H9 (cell line): ENCODE data around the gene AATK. TPM values are rescaled to one million over a fixed set of nuclear protein-coding genes. Genes with fewer than 3 reads are reported as not detected.

ENCODE experiments used
- DNase-seq: peaks from one replicate; pipeline ENCODE4 v3.0.0-alpha.2; 2017
- H2AFZ ChIP-seq: one replicate; pipeline ENCODE4 v1.6.1; 2013; ENCODE audit warnings: mild to moderate bottlenecking, low read length, control low read depth, moderate library complexity
- H2AK5ac ChIP-seq: 2 replicates; pipeline ENCODE4 v1.6.1; 2013; ENCODE audit warnings: low read length, control low read depth, mixed read lengths; ENCODE audit not compliant: insufficient read length
- H2BK120ac ChIP-seq: one replicate; pipeline ENCODE4 v1.6.1; 2013; ENCODE audit warnings: low read depth, mild to moderate bottlenecking, low read length, control low read depth, inconsistent platforms; ENCODE audit not compliant: poor library complexity, severe bottlenecking
- H2BK12ac ChIP-seq: 2 replicates; pipeline ENCODE4 v1.6.1; 2013; ENCODE audit warnings: low read length, control low read depth, mixed read lengths, low read depth; ENCODE audit not compliant: insufficient read length
- H2BK15ac ChIP-seq: 2 replicates; pipeline ENCODE4 v1.6.1; 2013; ENCODE audit warnings: low read depth, low read length, control low read depth
- H2BK20ac ChIP-seq: one replicate; pipeline ENCODE4 v1.6.1; 2013; ENCODE audit warnings: low read depth, mild to moderate bottlenecking, low read length, control low read depth, inconsistent platforms; ENCODE audit not compliant: poor library complexity, severe bottlenecking
- H2BK5ac ChIP-seq: 2 replicates; pipeline ENCODE4 v1.6.1; 2013; ENCODE audit warnings: low read length, control low read depth, mixed read lengths; ENCODE audit not compliant: insufficient read length
- H3K14ac ChIP-seq: 2 replicates; pipeline ENCODE4 v1.6.1; 2013; ENCODE audit warnings: low read length, control low read depth; ENCODE audit not compliant: insufficient read depth
- H3K18ac ChIP-seq: 2 replicates; pipeline ENCODE4 v1.6.1; 2013; ENCODE audit warnings: low read depth, mild to moderate bottlenecking, mixed read lengths, low read length, control low read depth; ENCODE audit not compliant: insufficient read length
- H3K23ac ChIP-seq: 2 replicates; pipeline ENCODE4 v1.6.1; 2013; ENCODE audit warnings: low read length, control low read depth, mixed read lengths, low read depth; ENCODE audit not compliant: insufficient read length
- H3K23me2 ChIP-seq: 2 replicates; pipeline ENCODE4 v1.6.1; 2013; ENCODE audit warnings: low read depth, mild to moderate bottlenecking, mixed read lengths, low read length, control low read depth; ENCODE audit not compliant: insufficient read length, poor library complexity, severe bottlenecking
- H3K27ac ChIP-seq: 2 replicates; pipeline ENCODE4 v1.5.1; 2013; ENCODE audit warnings: low read length, control low read depth, mixed read lengths, low read depth; ENCODE audit not compliant: insufficient read length
- H3K27me3 ChIP-seq: 2 replicates; pipeline ENCODE4 v1.6.1; 2013; ENCODE audit warnings: low read length, control low read depth, inconsistent platforms; ENCODE audit not compliant: insufficient read depth
- H3K4ac ChIP-seq: 2 replicates; pipeline ENCODE4 v1.6.1; 2013; ENCODE audit warnings: low read depth, mild to moderate bottlenecking, control low read depth, inconsistent platforms, low read length, moderate library complexity
- H3K4me1 ChIP-seq: 2 replicates; pipeline ENCODE4 v1.6.1; 2013; ENCODE audit warnings: low read length, control low read depth, inconsistent platforms; ENCODE audit not compliant: insufficient read depth
- H3K4me2 ChIP-seq: 2 replicates; pipeline ENCODE4 v1.6.1; 2013; ENCODE audit warnings: low read length, control low read depth, mixed read lengths; ENCODE audit not compliant: insufficient read length, insufficient read depth
- H3K56ac ChIP-seq: 2 replicates; pipeline ENCODE4 v1.6.1; 2013; ENCODE audit warnings: low read depth, mild to moderate bottlenecking, mixed read lengths, low read length, control low read depth; ENCODE audit not compliant: insufficient read length
- H3K79me1 ChIP-seq: 2 replicates; pipeline ENCODE4 v1.6.1; 2013; ENCODE audit warnings: low read depth, mild to moderate bottlenecking, moderate library complexity, low read length, control low read depth, inconsistent platforms; ENCODE audit not compliant: insufficient read depth, poor library complexity, severe bottlenecking
- H3K79me2 ChIP-seq: 2 replicates; pipeline ENCODE4 v1.6.1; 2013; ENCODE audit warnings: low read length, control low read depth, inconsistent platforms; ENCODE audit not compliant: insufficient read depth
- H3K9ac ChIP-seq: 2 replicates; pipeline ENCODE4 v1.6.1; 2013; ENCODE audit warnings: low read length, control low read depth, mixed read lengths; ENCODE audit not compliant: insufficient read length; ENCODE audit errors: extremely low read depth
- H3K9me3 ChIP-seq: one replicate; pipeline ENCODE4 v1.6.1; 2013; ENCODE audit warnings: low read depth, low read length, inconsistent platforms; ENCODE audit not compliant: control insufficient read depth
- H3T11ph ChIP-seq: one replicate; pipeline ENCODE4 v1.6.1; 2013; ENCODE audit warnings: mild to moderate bottlenecking, low read length, control low read depth, inconsistent platforms
- H4K20me1 ChIP-seq: one replicate; pipeline ENCODE4 v1.6.1; 2013; ENCODE audit not compliant: control insufficient read depth, insufficient read length, insufficient read depth
- H4K5ac ChIP-seq: 2 replicates; pipeline ENCODE4 v1.6.1; 2013; ENCODE audit warnings: low read depth, mild to moderate bottlenecking, mixed read lengths, low read length, control low read depth; ENCODE audit not compliant: insufficient read length
- H4K8ac ChIP-seq: replicated peaks from 2 replicates; pipeline ENCODE4 v1.6.1; 2013; ENCODE audit warnings: low read length, control low read depth, mixed read lengths, low read depth; ENCODE audit not compliant: insufficient read length
- H4K91ac ChIP-seq: 2 replicates; pipeline ENCODE4 v1.6.1; 2013; ENCODE audit warnings: low read depth, mild to moderate bottlenecking, moderate library complexity, mixed read lengths, low read length, control low read depth; ENCODE audit not compliant: insufficient read length
- H3K27ac Mint-ChIP-seq, 3 experiments: 2 replicates in 2 of 3; 3 replicates in 1 of 3; pipeline ENCODE4 v1.8.0; 2020 to 2021; ENCODE audit warnings: mixed read lengths in 3 of 3, mild to moderate bottlenecking in 1 of 3, moderate library complexity in 1 of 3
- H3K27me3 Mint-ChIP-seq: 2 replicates; pipeline ENCODE4 v1.8.0; 2021; ENCODE audit warnings: low read depth, mild to moderate bottlenecking, moderate library complexity, mixed read lengths
- H3K36me3 Mint-ChIP-seq, 3 experiments: 2 replicates in 2 of 3; 3 replicates in 1 of 3; pipeline ENCODE4 v1.8.0; 2020 to 2021; ENCODE audit warnings: low read depth in 3 of 3, mixed read lengths in 3 of 3; ENCODE audit not compliant: insufficient read depth in 1 of 3
- H3K4me1 Mint-ChIP-seq, 2 experiments: 2 replicates each; pipeline ENCODE4 v1.8.0; 2020; ENCODE audit warnings: mixed read lengths in 2 of 2
- H3K4me3 Mint-ChIP-seq, 2 experiments: 2 replicates in 1 of 2; 3 replicates in 1 of 2; pipeline ENCODE4 v1.8.0; 2020 to 2021; ENCODE audit warnings: mild to moderate bottlenecking in 2 of 2, mixed read lengths in 2 of 2, moderate library complexity in 1 of 2
- H3K9me3 Mint-ChIP-seq, 2 experiments: 2 replicates in 1 of 2; 3 replicates in 1 of 2; pipeline ENCODE4 v1.8.0; 2020; ENCODE audit warnings: mild to moderate bottlenecking in 2 of 2, mixed read lengths in 2 of 2, moderate library complexity in 1 of 2
- CTCF ChIP-seq: fragments of 200-600 bp; sonication (generic); conservative IDR thresholded peaks from 3 replicates; pipeline ENCODE4 v1.8.0; 2021; ENCODE audit warnings: antibody characterized with exemption, mild to moderate bottlenecking
- WGBS: extraction: QIAGEN DNeasy Blood & Tissue Kit; methylation state at CpG from one replicate; pipeline ENCODE4 v1.1.7; 2013; ENCODE audit warnings: missing lambda C conversion rate, low lambda C conversion rate, mixed read lengths; ENCODE audit not compliant: insufficient read length; ENCODE audit errors: extremely low coverage; 5-methylcytosine and 5-hydroxymethylcytosine counted together
- total RNA-seq: library from RNA; stranded (reverse); gene quantifications from 2 replicates; pipeline ENCODE4 v1.2.1, GENCODE V29; 2021

AATK gene
- total RNA-seq, 1 experiment from 2014 or later, result 2.4 TPM

GRCh38 chr17:81130385-81131361 lies 35.3 kb downstream of the AATK start:
- H3K18ac ChIP-seq, result no peak overlapping the region
- no peak overlapping the region for H4K8ac ChIP-seq
- H3K79me1 ChIP-seq, result no peaks in the 10 kb centered on the region
- no peaks in the 10 kb centered on the region for H3K36me3 Mint-ChIP-seq
- no peak overlapping the region for H2AK5ac ChIP-seq
- no peak overlapping the region for H3K4ac ChIP-seq
- no peak overlapping the region for H3K4me3 Mint-ChIP-seq
- no peak overlapping the region for H3K4me2 ChIP-seq
- H3T11ph ChIP-seq, result no peak overlapping the region
- no peak overlapping the region for H3K27ac Mint-ChIP-seq
- H3K27me3 Mint-ChIP-seq, result no peaks in the 10 kb centered on the region
- no peaks in the 10 kb centered on the region for H4K20me1 ChIP-seq
- H3K56ac ChIP-seq, result no peak overlapping the region
- H2BK12ac ChIP-seq, result no peak overlapping the region
- no peaks in the 10 kb centered on the region for H3K9me3 ChIP-seq
- H3K4me1 Mint-ChIP-seq, result peaks cover 0 to 13% of the 10 kb centered on the region in 2 experiments; a peak in 2 of 4 replicates
- H3K23me2 ChIP-seq, result no peaks in the 10 kb centered on the region
- no peak overlapping the region for H2BK5ac ChIP-seq
- no peak overlapping the region for H3K23ac ChIP-seq
- H3K9me3 Mint-ChIP-seq, result no peaks in the 10 kb centered on the region
- H4K91ac ChIP-seq, result no peak overlapping the region
- WGBS, result no CpG with 5 or more reads among the region's 41 CpGs
- H3K9ac ChIP-seq, result no peak overlapping the region
- no peak overlapping the region for H2BK120ac ChIP-seq
- H3K79me2 ChIP-seq, result no peaks in the 10 kb centered on the region
- H2BK20ac ChIP-seq, result no peak overlapping the region
- no peak overlapping the region for H2BK15ac ChIP-seq
- no peaks in the 10 kb centered on the region for H3K4me1 ChIP-seq
- TF ChIP-seq CTCF, result no peak
- H3K14ac ChIP-seq, result no peak overlapping the region
- H3K27me3 ChIP-seq, result no peaks in the 10 kb centered on the region
- H4K5ac ChIP-seq, result no peak overlapping the region
- H2AFZ ChIP-seq, result no peak overlapping the region
- no peak for DNase-seq
- no peak overlapping the region for H3K27ac ChIP-seq
